Measurements from ENCODE around the gene COG5. TPM values are rescaled to one million over a fixed set of nuclear protein-coding genes. Genes with fewer than 3 reads are reported as not detected.

Gene COG5
- total and polyA plus RNA-seq, 2 of the 4 experiments (the other 2 are of a cell fraction): 18.5 to 27.4 TPM

DNA sequence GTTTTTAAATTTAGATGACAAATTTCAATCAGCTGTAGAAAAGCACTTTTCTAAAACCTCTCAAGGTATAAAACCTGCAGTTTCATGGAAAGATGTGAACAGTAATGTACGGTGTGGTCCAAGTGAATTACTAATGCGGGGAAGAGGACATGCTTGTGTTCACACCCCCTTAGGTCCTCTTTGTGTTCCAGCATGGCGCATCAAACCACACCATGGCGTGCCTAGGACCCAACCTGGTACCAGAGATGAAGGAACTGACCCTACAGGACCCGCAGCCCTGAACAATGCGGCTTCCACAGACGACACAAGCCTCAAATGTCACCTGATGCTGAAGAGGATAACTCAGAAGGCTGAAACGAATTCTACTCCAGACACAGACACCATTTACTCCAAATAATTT lies 175.1 kb downstream of the COG5 start:
- H3K14ac ChIP-seq (replicated peaks; ENCODE audit: low read depth, low read length): peak overlapping the region; percentile 45; the same call in 1 of the 2 replicates
- ChIA-PET CTCF (no interaction called here), POLR2A (ENCODE audit: unreplicated experiment) (no interaction called here)
- H2BK5ac ChIP-seq (ENCODE audit: low read depth, low read length, poor library complexity, severe bottlenecking): peak overlapping the region; percentile 49
- no peak overlapping the region for H2BK20ac ChIP-seq (ENCODE audit: low read depth, low read length)
- H4K8ac ChIP-seq (ENCODE audit: low read depth in 2 of 2, low read length in 2 of 2): no peak overlapping the region; a peak in 1 of 4 replicates
- no peak overlapping the region for H4K5ac ChIP-seq (ENCODE audit: low read depth, low read length)
- no TSS peak for BruUV-seq (replicated peaks)
- peak overlapping the region; percentile 40; the same call in 1 of the 2 replicates for H3K4ac ChIP-seq (ENCODE audit: low read depth, low read length)
- no peaks in the 10 kb centered on the region for H3K27me3 ChIP-seq (ENCODE audit: control insufficient read depth, insufficient read depth, low read length)
- H3K18ac ChIP-seq (ENCODE audit: low read depth, low read length): peak overlapping the region; percentile 18; the same call in 1 of the 2 replicates
- peaks cover 10% of the 10 kb centered on the region for H3K9me1 ChIP-seq (ENCODE audit: insufficient read depth, low read length)
- no peak overlapping the region for H2BK15ac ChIP-seq (ENCODE audit: low read depth, low read length)
- no peak overlapping the region for H3K4me2 ChIP-seq (ENCODE audit: low read depth, low read length)
- intact Hi-C loops (cut with micrococcal nuclease): no loop called here
- H3K27ac ChIP-seq (ENCODE audit: insufficient read depth, low read length): no peak overlapping the region
- peaks cover 0 to 31% of the 10 kb centered on the region in 2 experiments; a peak in 2 of 4 replicates for H3K79me1 ChIP-seq (ENCODE audit: low read depth in 1 of 2, low read length in 2 of 2)
- 100% methylated on average over 1 of the region's 8 CpGs; no CpG with 5 or more reads in 1 of the 2 experiments for WGBS, 2 experiments (ENCODE audit: extremely low coverage in 2 of 2, insufficient read length in 1 of 2)
- no peak overlapping the region for H2AK9ac ChIP-seq (replicated peaks; ENCODE audit: low read depth, low read length, poor library complexity)
- peaks cover 13% of the 10 kb centered on the region for H3K4me1 ChIP-seq (ENCODE audit: control insufficient read depth, insufficient read depth, low read length)
- H3K56ac ChIP-seq (ENCODE audit: extremely low read depth, insufficient read depth, low read length): no peak overlapping the region
- no peak overlapping the region for H3K4me3 ChIP-seq (ENCODE audit: insufficient read depth, low read depth, low read length)
- no peaks in the 10 kb centered on the region for H3K36me3 ChIP-seq (ENCODE audit: control insufficient read depth, insufficient read depth, low read length)
- in situ Hi-C loops (cut with MboI; ENCODE audit: low sequenced_read_pairs): no loop called here
- H3K23ac ChIP-seq (ENCODE audit: low read depth, low read length): no peak overlapping the region
- ATAC-seq (ENCODE audit: low read depth): no peak
- H2AK5ac ChIP-seq (ENCODE audit: low read depth, low read length): peak overlapping the region; percentile 70; the same call in 1 of the 2 replicates
- TF ChIP-seq BHLHE40 (IDR thresholded peaks at IDR 0.05; ENCODE audit: low read depth, low read length) (no peak), RFX5 (IDR thresholded peaks at IDR 0.05; ENCODE audit: low read depth, low read length) (no peak), RCOR1 (IDR thresholded peaks at IDR 0.05; ENCODE audit: insufficient replicate concordance, low read length) (no peak), NFE2L2 (IDR thresholded peaks at IDR 0.05; ENCODE audit: low read depth, low read length) (no peak), MAZ (IDR thresholded peaks at IDR 0.05; ENCODE audit: borderline replicate concordance, low read depth, low read length) (no peak), POLR2A (IDR thresholded peaks at IDR 0.05; ENCODE audit: low read depth, low read length) (no peak), CEBPB (IDR thresholded peaks at IDR 0.05; ENCODE audit: low read depth, low read length) (no peak), RAD21 (IDR thresholded peaks at IDR 0.05; ENCODE audit: low read length) (no peak), MAFK (IDR thresholded peaks at IDR 0.05; ENCODE audit: low read depth, low read length) (no peak), SMC3 (IDR thresholded peaks at IDR 0.05; ENCODE audit: low read depth, low read length) (no peak), CHD1 (IDR thresholded peaks at IDR 0.05; ENCODE audit: low read depth, low read length) (no peak)
- TF ChIP-seq, protein P1, sequence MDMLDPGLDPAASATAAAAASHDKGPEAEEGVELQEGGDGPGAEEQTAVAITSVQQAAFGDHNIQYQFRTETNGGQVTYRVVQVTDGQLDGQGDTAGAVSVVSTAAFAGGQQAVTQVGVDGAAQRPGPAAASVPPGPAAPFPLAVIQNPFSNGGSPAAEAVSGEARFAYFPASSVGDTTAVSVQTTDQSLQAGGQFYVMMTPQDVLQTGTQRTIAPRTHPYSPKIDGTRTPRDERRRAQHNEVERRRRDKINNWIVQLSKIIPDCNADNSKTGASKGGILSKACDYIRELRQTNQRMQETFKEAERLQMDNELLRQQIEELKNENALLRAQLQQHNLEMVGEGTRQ (IDR thresholded peaks at IDR 0.05; ENCODE audit: low read depth, low read length): no peak
- TF ChIP-seq, protein P2, sequence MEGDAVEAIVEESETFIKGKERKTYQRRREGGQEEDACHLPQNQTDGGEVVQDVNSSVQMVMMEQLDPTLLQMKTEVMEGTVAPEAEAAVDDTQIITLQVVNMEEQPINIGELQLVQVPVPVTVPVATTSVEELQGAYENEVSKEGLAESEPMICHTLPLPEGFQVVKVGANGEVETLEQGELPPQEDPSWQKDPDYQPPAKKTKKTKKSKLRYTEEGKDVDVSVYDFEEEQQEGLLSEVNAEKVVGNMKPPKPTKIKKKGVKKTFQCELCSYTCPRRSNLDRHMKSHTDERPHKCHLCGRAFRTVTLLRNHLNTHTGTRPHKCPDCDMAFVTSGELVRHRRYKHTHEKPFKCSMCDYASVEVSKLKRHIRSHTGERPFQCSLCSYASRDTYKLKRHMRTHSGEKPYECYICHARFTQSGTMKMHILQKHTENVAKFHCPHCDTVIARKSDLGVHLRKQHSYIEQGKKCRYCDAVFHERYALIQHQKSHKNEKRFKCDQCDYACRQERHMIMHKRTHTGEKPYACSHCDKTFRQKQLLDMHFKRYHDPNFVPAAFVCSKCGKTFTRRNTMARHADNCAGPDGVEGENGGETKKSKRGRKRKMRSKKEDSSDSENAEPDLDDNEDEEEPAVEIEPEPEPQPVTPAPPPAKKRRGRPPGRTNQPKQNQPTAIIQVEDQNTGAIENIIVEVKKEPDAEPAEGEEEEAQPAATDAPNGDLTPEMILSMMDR (conservative IDR thresholded peaks at IDR 0.05; ENCODE audit: low read depth, low read length): no peak
- TF ChIP-seq, protein P3, sequence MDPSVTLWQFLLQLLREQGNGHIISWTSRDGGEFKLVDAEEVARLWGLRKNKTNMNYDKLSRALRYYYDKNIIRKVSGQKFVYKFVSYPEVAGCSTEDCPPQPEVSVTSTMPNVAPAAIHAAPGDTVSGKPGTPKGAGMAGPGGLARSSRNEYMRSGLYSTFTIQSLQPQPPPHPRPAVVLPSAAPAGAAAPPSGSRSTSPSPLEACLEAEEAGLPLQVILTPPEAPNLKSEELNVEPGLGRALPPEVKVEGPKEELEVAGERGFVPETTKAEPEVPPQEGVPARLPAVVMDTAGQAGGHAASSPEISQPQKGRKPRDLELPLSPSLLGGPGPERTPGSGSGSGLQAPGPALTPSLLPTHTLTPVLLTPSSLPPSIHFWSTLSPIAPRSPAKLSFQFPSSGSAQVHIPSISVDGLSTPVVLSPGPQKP (IDR thresholded peaks at IDR 0.05; ENCODE audit: borderline replicate concordance, low read depth, low read length): no peak
- no peak for DNase-seq
- no peak overlapping the region for H2BK120ac ChIP-seq (ENCODE audit: low read depth, low read length)
- H4K20me1 ChIP-seq (ENCODE audit: insufficient read depth, low read length): no peaks in the 10 kb centered on the region; the same call in 1 of the 2 replicates
- no peak overlapping the region for H2AFZ ChIP-seq (replicated peaks; ENCODE audit: low read length, poor library complexity)
- dilution Hi-C loops (cut with HindIII; ENCODE audit: low sequenced_read_pairs, unreplicated experiment): no loop called here
- H3K9me3 ChIP-seq (ENCODE audit: control insufficient read depth, insufficient read depth, low read length): no peaks in the 10 kb centered on the region
- H3K9ac ChIP-seq (ENCODE audit: low read depth, low read length): no peak overlapping the region
- no peak overlapping the region for H4K91ac ChIP-seq (ENCODE audit: insufficient read depth, low read depth, low read length)

Measured in IMR-90 (cell line).